Measurements from ENCODE around the gene FAM8A1. TPM values are rescaled to one million over a fixed set of nuclear protein-coding genes. Genes with fewer than 3 reads are reported as not detected.

FAM8A1 gene, protein sequence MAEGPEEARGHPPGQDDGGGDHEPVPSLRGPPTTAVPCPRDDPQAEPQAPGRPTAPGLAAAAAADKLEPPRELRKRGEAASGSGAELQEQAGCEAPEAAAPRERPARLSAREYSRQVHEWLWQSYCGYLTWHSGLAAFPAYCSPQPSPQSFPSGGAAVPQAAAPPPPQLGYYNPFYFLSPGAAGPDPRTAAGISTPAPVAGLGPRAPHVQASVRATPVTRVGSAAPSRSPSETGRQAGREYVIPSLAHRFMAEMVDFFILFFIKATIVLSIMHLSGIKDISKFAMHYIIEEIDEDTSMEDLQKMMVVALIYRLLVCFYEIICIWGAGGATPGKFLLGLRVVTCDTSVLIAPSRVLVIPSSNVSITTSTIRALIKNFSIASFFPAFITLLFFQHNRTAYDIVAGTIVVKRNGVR
- total RNA-seq (10 to 100 TPM; 24.7 to 35.5 TPM), polyA plus RNA-seq (ENCODE audit: insufficient read length in 6 of 6) (10 to 100 TPM; 35.7 to 46.9 (median 41.9) TPM)
- long read RNA-seq, donor 1, full-length matches to known transcripts = 11 of 32 reads
- long read RNA-seq, donor 1, partial matches to known transcripts = 21 of 32 reads
- long read RNA-seq, donor 1, other reads (novel, unspliced or antisense) = 0 of 32 reads
- long read RNA-seq, donor 2, full-length matches to known transcripts = 11 of 18 reads
- long read RNA-seq, donor 2, partial matches to known transcripts = 7 of 18 reads
- long read RNA-seq, donor 2, other reads (novel, unspliced or antisense) = 0 of 18 reads
- long read RNA-seq, donor 3, full-length matches to known transcripts = 13 of 13 reads
- long read RNA-seq, donor 3, partial matches to known transcripts = 0 of 13 reads
- long read RNA-seq, donor 3, other reads (novel, unspliced or antisense) = 0 of 13 reads
- long read RNA-seq, donor 4, partial matches to known transcripts = 0 of 1 reads
- long read RNA-seq, donor 4, other reads (novel, unspliced or antisense) = 1 of 1 reads
- long read RNA-seq, donor 5, full-length matches to known transcripts = 7 of 12 reads
- long read RNA-seq, donor 5, partial matches to known transcripts = 5 of 12 reads
- long read RNA-seq, donor 5, other reads (novel, unspliced or antisense) = 0 of 12 reads
- long read RNA-seq, donor 6, full-length matches to known transcripts = 5 of 5 reads
- long read RNA-seq, donor 6, partial matches to known transcripts = 0 of 5 reads
- long read RNA-seq, donor 6, other reads (novel, unspliced or antisense) = 0 of 5 reads
- long read RNA-seq, donor 7, full-length matches to known transcripts = 6 of 6 reads
- long read RNA-seq, donor 7, partial matches to known transcripts = 0 of 6 reads
- long read RNA-seq, donor 7, other reads (novel, unspliced or antisense) = 0 of 6 reads
- long read RNA-seq, donor 8, full-length matches to known transcripts = 9 of 36 reads
- long read RNA-seq, donor 8, partial matches to known transcripts = 27 of 36 reads
- long read RNA-seq, donor 8, other reads (novel, unspliced or antisense) = 0 of 36 reads
- long read RNA-seq, donor 9 = 0 reads
- long read RNA-seq, donor 10 = 0 reads
- long read RNA-seq, donor 11, full-length matches to known transcripts = 10 of 51 reads
- long read RNA-seq, donor 11, partial matches to known transcripts = 41 of 51 reads
- long read RNA-seq, donor 11, other reads (novel, unspliced or antisense) = 0 of 51 reads
- long read RNA-seq, donor 12, full-length matches to known transcripts = 5 of 5 reads
- long read RNA-seq, donor 12, partial matches to known transcripts = 0 of 5 reads
- long read RNA-seq, donor 12, other reads (novel, unspliced or antisense) = 0 of 5 reads

DNA sequence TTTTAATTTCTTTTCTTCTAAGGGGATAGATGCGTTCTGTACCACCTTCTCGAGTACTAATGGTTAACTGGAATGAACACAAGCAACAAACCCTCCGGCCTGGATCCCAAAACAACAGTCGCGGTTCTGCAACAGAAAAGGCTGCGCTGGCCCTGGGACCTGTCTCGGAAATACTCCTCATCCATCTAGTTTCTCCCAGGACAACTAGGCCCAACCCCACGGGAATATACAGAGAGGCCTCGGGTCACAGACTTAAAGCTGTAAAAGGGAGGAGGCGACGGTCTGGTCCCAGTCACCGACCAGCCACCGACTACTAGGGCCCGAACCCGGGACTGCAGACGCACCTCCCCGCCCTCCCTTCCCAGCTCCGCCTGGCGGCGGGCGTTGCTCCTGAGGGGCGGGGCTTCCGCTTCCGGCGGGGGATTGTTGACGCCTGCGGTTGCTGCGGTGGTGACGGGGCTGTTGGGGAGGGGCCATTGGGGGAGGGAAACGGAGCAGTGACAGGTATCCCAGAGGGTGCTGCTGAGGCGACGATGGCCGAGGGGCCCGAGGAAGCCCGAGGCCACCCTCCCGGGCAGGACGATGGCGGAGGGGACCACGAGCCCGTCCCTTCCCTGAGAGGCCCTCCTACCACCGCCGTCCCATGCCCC is at the start of gene FAM8A1:
Gene FAM8A1, plus strand, starts transcription at position 426 of the 650 bp plus-strand sequence. Its CDS starts 108 bp downstream, at position 534.
- TF ChIP-seq, protein P1, sequence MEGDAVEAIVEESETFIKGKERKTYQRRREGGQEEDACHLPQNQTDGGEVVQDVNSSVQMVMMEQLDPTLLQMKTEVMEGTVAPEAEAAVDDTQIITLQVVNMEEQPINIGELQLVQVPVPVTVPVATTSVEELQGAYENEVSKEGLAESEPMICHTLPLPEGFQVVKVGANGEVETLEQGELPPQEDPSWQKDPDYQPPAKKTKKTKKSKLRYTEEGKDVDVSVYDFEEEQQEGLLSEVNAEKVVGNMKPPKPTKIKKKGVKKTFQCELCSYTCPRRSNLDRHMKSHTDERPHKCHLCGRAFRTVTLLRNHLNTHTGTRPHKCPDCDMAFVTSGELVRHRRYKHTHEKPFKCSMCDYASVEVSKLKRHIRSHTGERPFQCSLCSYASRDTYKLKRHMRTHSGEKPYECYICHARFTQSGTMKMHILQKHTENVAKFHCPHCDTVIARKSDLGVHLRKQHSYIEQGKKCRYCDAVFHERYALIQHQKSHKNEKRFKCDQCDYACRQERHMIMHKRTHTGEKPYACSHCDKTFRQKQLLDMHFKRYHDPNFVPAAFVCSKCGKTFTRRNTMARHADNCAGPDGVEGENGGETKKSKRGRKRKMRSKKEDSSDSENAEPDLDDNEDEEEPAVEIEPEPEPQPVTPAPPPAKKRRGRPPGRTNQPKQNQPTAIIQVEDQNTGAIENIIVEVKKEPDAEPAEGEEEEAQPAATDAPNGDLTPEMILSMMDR (IDR thresholded peaks at IDR 0.05) = peak; percentile 39 to 69
- peaks cover 0 to 34% of the 10 kb centered on the region in 2 donors for H3K4me1 ChIP-seq
- DNase-seq (peak; percentile 91 to 99 (median 97)), ATAC-seq (peak; percentile 97)
- H3K9me3 ChIP-seq = no peaks in the 10 kb centered on the region
- H3K27ac ChIP-seq = peak within 1 kb of the TSS; percentile 93 to 99
- H3K4me3 ChIP-seq = peak within 1 kb of the TSS; percentile 62 to 84
- intact Hi-C loops (cut with DNase I) = no loop called here
- H3K27me3 ChIP-seq = no peaks in the 10 kb centered on the region
- H3K36me3 ChIP-seq = peaks cover 0 to 14% of the 10 kb centered on the region in 2 donors

DNA sequence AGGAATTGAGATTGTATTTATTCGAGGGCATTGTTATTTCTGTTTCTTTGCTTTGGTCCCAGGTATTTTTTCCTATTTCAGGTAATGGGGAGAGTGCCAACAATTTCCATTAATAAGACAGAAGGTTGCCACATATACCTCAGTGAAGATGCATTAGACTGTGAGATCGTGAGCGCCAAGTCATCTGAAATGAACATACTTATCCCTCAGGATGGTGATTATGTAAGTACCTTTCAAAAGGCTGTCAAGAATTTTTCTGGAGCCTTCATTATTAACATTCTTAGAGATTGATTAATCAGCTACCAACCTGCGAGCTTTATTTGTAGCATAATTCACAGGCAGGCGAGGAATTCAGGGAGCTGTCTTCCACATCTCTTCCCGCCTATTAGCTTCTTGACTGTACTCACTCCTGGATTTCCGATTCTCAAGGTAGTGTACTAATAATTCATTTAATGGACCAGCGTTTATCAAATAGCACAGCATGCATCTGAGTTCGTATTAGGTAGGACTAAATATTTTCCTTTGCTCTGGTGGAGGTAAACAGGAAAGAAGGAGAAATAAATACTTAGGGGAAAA is 48.6 kb upstream of the FAM8A1 start:
- ATAC-seq (no peak), DNase-seq (no peak)
- TF ChIP-seq, protein P1 (IDR thresholded peaks at IDR 0.05) = no peak
- H3K9me3 ChIP-seq = no peaks in the 10 kb centered on the region
- H3K36me3 ChIP-seq = no peaks in the 10 kb centered on the region
- H3K4me3 ChIP-seq = no peak overlapping the region
- no peaks in the 10 kb centered on the region for H3K27me3 ChIP-seq
- intact Hi-C loops (cut with DNase I) = no loop called here
- H3K4me1 ChIP-seq = no peaks in the 10 kb centered on the region
- H3K27ac ChIP-seq = no peak overlapping the region

DNA sequence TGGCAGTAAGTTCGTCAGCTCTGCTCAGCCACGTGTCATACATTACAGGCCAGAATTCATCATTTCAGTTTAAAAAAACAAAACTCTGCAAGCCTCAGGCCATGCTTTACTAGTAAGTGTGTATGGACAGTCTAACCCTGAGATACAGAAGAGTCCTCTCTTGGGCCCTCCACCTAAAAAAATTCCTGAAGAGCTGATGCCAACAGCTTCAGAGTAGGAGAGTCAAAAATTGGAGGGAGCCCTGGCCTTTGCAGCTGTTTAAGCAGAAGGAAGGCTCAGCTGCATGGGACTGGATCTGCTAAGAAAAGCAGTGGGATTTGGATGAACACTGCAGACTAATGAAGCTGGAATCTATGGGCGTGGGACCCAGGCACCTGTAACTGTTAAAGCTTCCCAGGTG is 47.2 kb upstream of the FAM8A1 start:
- TF ChIP-seq, protein P1 (IDR thresholded peaks at IDR 0.05) = no peak
- Histone ChIP-seq H3K27me3 (no peaks in the 10 kb centered on the region), H3K27ac (no peak overlapping the region), H3K9me3 (no peaks in the 10 kb centered on the region), H3K4me3 (no peak overlapping the region), H3K36me3 (no peaks in the 10 kb centered on the region), H3K4me1 (no peaks in the 10 kb centered on the region)
- intact Hi-C loops (cut with DNase I) = no loop called here
- DNase-seq (no peak), ATAC-seq (no peak)

DNA sequence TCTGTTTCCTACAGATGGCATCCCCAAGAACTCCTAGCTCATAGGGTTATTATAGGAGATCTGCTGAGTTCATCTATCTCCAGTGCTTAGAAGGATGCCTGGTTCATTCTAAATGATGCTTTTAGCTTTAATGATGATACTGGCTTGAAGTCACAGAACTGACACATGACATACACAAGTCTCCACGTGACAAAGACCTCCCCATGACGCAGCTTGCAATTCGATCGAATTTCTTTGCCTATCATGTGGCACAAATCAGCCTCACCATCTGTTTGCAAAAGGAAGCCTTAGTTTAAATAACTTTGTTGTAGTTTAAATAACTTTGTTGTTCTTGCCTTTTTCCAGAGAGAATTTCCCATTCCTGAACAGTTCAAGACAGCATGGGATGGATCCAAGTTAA is 44.1 kb upstream of the FAM8A1 start:
- Histone ChIP-seq H3K9me3 (no peaks in the 10 kb centered on the region), H3K27ac (no peak overlapping the region), H3K4me1 (no peaks in the 10 kb centered on the region), H3K36me3 (no peaks in the 10 kb centered on the region), H3K4me3 (no peak overlapping the region), H3K27me3 (no peaks in the 10 kb centered on the region)
- DNase-seq = no peak
- TF ChIP-seq, protein P1 (IDR thresholded peaks at IDR 0.05) = no peak
- intact Hi-C loops (cut with DNase I) = no loop called here
- ATAC-seq = no peak
